GM18873 (cell line): ENCODE measurements around the gene MBOAT2.
"Not testable (repeated sequence)": the region's sequence is repeated elsewhere in the genome, so short reads cannot be mapped to it uniquely, and the experiment has no call there.

ENCODE experiments used
- ATAC-seq: cut with Tn5 transposase; IDR thresholded peaks from one replicate; pipeline ENCODE4 v1.9.1; 2021; ENCODE audit warnings: mild to moderate bottlenecking, moderate library complexity, moderate number of reproducible peaks; ENCODE audit not compliant: unreplicated experiment, low FRiP score

MBOAT2 gene, protein sequence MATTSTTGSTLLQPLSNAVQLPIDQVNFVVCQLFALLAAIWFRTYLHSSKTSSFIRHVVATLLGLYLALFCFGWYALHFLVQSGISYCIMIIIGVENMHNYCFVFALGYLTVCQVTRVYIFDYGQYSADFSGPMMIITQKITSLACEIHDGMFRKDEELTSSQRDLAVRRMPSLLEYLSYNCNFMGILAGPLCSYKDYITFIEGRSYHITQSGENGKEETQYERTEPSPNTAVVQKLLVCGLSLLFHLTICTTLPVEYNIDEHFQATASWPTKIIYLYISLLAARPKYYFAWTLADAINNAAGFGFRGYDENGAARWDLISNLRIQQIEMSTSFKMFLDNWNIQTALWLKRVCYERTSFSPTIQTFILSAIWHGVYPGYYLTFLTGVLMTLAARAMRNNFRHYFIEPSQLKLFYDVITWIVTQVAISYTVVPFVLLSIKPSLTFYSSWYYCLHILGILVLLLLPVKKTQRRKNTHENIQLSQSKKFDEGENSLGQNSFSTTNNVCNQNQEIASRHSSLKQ

DNA sequence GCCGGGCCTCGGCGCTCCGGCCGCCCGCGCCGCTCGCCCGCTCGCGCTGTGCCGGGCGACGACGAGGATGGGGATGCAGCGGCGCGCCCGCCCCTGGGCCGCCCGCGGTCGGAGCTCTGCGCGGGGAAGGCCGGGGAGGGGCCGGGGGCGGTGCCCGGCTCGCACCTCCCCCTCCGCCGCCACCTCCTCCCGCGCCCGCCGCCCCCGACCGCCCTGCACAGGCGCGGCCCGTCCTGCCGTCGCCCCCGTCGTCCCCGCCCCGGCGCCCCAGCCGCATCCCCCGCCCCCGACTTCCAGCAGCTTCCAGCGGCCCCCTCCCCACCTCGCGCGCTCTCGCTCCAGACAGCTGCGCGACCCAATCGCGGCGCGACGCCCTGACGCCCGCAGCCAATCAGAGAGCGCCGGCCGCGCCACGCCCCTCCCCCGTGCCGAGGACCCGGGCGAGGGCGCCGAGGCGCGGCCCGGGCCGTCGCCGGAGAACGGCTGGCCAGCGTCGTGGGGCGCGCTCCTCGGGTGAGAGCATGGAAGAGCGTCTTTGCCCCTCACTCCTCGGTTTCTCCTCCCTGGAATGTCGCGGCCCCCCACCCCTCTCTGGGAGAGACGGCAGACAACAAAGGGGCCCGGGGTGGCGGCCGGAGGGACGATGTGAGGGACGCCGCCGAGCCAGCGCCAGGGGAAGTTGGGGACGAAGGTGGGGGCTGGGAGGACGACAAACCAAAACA, at the start of gene MBOAT2:
TSS of gene MBOAT2 (minus strand) at position 69 of the 722 bp plus-strand sequence. CDS start 70 bp downstream, outside the sequence.
- peak; percentile 48 for ATAC-seq

DNA sequence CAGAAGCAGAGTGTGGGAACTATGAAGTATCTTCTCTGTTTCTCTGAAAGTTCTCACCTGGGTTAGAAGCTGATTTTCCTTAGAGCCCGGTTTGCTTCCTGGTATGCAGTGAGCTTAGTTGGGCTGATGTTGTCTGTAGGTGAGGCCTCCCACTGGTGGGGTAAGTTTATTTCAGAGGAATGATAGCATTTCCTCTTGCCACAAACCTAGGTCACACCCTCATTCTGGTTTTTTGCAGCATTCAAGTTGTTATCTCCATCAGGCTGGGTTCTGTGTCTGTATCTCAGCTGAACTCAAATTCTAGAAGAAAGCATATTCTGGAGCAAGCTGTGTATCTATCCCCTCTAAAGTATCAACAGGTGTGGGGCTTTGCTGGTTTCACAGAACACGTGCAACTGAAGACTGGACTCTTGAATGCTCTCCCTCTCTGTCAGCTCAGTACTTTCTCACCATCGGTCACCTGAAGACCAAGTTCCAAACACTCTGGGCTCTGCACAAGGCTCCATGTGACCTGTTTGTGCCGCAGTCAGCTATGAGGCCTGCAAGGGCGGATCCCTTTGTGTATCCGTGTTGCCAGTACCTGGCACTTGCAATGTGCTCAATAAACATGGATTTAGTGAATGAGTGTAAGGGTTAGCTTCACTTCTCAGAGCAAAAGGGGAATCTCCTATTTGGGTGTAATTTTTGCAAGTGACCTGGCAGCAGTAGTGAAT, 49.5 kb upstream of the MBOAT2 start:
- ATAC-seq: no peak

DNA sequence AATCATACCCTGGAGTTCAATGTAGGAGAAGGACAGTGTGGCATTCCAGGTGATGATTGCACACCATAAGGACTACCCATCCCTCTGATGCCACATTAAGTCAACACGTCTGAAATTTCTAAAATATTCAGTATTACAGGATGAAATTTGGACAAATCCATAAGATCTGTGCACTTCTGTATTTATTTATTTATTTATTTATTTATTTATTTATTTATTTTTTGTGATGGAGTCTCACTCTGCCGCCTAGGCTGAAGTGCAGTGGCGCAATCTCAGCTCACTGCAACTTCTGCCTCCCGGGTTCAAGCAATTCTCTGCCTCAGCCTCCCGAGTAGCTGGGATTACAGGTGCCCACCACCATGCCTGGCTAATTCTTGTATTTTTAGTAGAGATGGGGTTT, 48.0 kb upstream of the MBOAT2 start:
- not testable (repeated sequence) for ATAC-seq

DNA sequence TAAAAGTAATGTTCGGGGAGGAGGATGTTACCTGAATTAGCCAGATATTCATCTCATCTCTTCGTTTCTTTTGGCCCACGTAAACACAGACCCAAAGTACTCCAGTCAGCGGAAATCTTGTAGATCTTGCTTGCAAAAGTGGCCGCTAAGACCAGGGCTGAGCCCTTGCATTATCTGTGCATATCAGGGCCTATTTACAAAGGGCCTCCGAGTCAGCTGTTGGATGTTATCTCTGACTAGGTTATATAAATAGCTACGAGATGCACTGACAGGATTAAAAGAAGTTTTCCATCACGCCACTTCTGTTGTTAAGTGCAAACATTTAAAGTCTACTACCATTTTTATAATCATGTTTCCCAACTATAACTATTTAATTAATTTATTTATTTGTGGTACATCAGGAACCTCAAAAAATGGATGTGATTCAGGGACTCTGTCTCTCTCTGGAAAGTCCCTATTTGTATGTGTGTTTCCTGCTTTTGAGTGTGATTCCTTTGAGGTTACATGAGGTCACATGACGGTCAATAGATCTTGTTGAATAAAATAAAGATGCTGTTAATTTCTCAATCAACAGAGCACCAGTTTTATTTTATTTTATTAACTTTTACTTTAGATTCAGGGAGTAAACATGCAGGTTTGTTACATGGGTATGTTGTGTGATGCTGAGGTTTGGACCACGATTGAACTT, 46.8 kb upstream of the MBOAT2 start:
- no peak for ATAC-seq

DNA sequence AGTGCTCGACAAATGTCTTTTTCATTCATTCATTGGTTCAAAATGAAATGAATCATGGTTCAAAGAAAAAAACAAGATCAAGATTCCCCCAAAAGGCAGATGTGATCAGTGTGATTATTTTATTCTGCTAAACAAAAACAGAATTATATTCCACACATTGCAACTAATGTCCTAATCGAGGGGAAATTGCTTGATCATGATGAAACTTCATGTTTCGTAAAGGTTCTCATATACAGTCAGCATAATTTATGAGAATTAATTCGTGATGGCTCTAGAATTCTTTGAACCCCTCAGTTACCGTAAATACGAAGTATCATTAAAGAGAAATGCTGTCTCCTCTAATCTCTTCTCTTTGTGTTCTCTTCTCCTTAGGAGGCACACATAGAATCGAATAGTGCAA, 42.1 kb upstream of the MBOAT2 start:
- no peak for ATAC-seq

DNA sequence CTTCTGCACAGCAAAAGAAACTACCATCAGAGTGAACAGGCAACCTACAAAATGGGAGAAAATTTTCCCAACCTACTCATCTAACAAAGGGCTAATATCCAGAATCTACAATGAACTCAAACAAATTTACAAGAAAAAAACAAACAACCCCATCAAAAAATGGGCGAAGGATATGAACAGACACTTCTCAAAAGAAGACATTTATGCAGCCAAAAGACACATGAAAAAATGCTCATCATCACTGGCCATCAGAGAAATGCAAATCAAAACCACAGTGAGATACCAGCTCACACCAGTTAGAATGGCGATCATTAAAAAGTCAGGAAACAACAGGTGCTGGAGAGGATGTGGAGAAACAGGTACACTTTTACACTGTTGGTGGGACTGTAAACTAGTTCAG, 40.0 kb upstream of the MBOAT2 start:
- ATAC-seq: not testable (repeated sequence)

DNA sequence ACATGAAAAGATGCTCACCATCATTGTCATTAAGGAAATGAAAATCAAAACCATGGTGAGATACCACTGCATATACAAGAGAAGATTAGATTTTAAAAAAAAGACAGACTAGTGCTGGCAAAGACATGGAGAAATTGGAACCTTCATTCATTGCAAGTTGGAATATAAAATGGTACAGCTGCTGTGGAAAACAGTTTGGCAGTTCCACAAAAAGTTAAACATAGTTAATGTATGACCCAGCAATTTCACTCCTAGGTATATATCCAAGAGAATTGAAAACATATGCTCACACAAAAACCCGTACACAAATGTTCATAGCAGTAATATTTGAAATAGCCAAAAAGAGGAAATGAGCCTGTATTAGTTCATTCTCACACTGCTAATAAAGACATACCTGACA, 33.7 kb upstream of the MBOAT2 start:
- ATAC-seq: no peak

DNA sequence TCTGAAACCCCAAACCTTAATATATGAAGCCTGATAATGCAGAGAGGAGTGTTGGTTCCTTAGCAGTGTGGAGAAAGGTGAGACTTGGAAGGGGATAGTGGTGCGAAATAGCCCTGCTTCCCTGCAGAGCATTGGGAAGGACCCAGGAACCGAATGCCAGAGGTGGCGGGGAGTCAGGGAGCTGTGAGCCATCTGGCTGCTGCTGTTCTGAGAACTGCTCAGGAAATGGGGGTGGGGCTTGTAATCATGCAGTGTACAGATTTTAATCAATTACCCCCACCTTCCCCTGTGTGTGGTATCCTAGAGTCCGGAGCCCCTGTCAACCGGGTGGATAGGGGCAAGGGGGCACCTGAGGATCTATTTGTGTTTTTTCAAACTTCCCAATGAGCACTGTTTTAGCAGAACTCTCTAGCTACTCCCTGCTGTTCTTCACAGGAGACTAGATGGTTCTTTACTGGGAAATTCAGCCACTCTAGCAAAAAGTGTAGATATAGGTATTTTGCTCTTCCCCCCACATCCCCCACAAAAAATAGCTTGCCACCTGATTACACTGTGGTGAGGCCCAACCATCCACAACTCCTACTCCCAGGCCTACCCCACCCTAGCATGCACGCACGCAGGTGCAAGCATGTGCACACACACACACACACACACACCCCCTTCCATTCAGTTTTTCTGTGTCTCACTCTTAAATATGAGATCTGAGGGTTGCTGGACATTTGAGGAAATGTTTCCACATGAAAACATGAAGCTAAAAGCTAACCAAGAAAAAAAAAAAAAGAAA, 30.1 kb upstream of the MBOAT2 start:
- ATAC-seq: no peak

DNA sequence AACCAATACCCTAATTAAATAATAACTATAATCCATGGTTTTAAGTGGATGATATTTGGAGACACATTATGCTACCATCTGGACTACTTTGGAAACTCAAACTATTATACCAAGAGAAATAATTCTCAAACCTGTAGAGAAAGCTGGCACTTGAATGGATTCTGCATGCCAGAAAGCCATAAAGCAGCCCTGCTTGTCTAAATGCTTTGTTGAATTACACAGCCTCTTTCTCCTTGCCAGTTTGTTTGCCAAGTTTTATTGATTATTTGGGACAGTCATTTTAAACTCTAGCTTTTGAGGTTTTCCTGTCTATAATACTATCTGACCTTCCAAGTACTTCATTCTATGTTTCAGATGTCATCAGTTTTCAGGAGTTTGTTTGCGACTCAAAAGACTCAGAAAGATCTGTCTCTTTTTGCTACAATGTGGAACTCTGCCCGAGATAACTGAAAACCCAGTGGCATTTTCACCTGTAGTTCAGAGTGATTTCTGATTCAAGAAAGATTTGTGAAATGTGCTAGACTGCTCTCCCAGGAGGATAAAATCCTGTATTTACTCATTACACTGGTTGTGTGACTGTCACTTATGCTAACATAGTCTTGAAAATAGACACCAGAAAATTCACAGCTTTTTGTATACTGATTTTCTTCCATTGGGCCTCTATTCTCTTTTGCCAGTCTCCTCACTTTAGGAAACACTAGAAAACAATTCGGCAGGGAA, 29.2 kb upstream of the MBOAT2 start:
- no peak for ATAC-seq

DNA sequence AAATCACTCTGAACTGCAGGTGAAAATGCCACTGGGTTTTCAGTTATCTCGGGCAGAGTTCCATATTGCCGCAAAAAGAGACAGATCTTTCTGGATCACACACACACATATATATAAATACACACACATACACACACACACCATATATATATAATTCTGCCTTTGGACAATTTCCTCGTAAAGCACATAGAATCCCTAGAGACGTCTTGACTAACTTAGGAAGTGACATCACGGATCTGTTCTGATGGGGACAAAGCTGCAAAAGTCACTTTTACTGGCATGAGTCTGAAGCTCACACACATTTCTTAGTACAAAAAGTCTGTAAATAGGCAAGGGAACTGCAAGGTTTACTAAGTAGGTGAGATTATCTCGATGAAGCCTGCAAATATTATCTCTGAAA, 28.6 kb upstream of the MBOAT2 start:
- no peak for ATAC-seq

DNA sequence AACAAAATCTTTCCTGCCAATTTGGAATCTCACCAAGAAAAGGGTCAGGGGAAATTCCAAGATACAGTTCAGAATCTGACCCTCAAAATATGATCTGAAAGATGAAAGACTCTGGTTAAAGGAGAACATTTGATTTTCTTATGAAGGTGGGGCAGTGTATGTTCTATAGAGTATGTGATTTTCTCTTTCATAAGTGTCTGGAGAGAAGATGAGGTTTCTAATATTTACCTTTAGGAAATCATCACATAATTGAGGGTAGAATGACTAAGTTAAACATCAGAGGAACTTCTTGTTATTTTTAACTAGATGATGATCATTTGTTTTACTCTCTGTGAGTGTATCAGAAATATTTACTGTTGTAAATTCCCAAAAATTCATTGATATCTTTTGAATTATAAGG, 27.8 kb upstream of the MBOAT2 start:
- ATAC-seq: no peak

DNA sequence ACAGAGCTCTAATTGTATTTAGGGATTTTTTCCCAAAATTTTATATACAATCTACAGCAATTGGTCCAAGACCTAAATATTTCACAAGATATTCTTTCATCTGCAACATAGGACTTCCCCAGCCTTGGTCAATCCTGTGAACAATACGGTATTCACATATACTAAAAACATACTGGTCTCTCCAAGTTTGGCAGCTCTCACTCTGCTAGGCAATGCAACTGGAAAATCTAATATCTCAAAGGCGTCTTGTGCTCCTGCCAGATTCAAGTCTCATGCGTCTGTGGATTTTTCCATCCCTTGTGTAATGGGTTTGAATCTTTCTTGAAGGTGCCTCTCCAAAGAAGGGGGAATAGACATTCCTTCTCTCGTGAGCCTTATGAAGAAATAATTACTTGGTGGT, 27.4 kb upstream of the MBOAT2 start:
- ATAC-seq: no peak

DNA sequence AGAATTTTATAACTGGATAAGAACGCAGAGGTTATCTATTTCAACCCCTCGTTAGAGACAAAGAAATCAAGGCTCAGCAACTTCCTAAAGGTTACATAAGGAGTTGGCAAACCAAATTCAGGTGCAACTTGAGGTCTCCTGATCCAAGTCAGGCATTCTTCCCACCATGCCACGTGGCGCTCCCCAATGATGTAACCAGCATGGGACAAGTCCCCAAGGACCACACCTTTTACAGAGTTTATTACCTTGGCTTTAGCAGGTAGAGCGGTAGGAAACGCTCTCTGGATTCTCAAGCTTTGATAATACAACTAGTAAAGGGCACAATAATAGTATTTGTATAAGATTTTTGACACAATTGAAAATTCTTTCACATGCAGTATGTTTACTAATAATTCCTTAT, 26.7 kb upstream of the MBOAT2 start:
- no peak for ATAC-seq

DNA sequence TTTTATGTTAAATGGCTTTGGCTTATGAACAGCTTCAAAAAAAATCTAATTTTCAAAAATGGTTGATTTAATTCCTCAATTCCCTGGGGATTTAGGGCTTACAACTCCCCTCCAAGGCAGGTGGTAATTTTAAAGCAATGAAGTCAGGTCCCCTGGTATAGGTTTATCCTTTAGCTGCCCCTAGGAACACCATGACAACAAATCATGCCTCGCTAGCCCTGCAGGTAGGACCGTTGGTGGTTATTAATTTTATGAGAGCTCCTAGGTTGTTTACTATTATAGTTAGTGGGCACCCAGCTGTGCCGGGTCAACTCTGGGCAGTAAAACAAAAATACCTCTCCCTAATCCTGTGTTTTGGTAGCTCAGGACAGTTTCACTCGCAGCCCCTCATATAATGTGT, 26.2 kb upstream of the MBOAT2 start:
- no peak for ATAC-seq

DNA sequence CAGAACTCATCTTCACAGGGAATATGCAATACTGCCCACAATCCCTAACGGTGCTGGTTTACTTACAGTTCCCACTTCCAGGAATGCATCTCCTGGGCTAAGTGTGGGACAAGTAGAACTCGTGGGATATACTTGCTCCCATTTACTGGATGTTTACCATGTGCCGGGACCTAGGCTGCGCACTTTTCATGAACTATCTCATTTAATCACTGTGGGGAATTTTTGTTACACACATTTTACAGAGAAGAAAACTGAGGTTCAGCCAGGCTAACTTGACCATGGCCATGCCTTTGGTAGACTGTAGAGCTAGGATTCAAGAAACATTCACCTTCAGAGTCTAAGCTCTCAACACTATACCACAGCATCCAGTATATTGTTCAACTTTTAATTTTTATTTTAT, 24.4 kb upstream of the MBOAT2 start:
- ATAC-seq: no peak

DNA sequence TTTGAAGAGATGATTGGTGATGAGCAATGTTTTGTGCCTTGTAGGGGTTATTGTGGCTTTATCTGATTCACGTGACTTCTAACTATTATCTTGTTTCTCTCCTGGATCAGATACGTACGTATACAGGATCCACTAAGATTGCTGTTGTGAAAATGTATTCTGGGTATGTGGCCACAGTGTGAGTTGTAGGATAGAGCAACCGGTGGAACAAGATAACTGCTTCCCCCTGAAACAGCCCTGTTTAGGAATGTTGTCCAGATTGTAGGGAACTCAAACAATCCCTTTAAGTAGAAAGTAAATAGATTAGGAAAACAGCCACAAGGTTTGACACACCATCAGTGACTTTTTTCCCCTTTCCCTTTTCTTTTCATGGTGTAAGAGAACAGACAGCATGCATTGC, 22.3 kb upstream of the MBOAT2 start:
- ATAC-seq: no peak

DNA sequence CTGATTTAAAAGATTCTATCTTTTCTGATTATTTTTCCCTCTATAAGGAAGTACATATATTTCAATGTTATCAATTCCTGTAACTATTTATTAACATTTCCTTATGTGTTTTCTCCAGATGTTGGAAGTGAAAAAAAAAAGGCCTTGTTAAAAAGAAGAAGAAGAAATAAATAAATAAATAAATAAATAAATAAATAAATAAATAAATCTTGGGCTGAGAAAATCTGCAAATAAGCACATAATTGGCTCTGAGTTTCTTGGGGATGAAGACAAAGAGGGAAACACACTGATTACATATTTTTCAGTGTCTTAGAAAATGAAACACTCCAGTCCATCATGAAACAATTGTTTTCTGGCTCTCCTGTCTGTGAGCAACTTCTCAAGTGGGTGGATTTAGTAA, 21.1 kb upstream of the MBOAT2 start:
- ATAC-seq: no peak

DNA sequence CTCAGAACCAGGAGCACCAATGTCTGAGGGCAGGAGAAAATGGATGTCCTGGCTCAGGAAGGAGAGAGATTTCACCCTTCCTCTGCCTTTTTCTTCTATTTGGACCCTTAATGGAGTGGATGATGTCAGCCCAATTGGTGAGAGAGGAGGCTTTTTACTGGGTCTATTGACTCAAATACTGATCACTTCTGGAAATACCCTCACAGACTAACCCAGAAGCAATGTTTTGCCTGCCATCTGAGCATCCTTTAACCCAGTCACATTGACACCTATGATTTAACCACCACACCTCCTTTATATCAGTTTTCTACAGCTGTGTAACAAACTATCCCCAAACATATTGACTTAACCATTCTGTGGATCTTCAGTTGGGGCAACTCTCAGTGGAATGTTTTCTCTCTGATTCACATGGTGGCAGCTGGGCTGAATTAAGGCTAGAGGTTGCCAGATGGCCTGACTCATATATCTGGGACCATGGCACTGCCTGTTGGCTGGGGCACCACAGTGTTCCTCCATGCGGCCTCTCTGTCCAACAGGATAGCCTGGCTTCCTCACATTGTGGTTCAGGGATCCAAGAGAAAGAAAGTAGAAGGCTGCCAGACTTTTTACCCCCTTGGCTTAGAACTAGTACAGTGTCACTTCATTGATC, 18.2 kb upstream of the MBOAT2 start:
- no peak for ATAC-seq

DNA sequence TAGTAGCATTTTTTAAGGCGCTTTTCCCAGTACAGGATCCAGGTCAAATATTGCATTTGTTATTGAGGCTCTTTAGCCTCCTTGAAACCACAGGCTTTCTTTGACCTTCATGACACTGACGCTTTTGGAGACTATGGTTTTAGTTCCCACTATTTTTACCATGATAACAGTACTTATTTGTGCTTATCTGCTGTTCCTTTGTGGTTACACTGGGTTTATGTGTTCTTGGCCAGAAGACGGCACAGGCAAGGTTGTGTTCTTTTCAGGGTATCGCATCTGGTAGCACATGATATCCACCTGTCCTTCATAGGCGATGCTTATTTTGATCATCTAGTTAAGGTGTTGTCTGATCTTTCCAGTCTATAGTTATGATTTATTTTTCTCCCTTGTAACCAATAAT, 16.8 kb upstream of the MBOAT2 start:
- ATAC-seq: no peak
